IPS-15b (cell line): ENCODE data around the gene BLOC1S2.

Experiments used
- H3K27me3 ChIP-seq: one replicate; pipeline ENCODE4 v1.6.1; 2013; ENCODE audit warnings: low read length; ENCODE audit not compliant: control insufficient read depth, insufficient read depth
- H3K36me3 ChIP-seq: one replicate; pipeline ENCODE4 v1.6.1; 2013; ENCODE audit warnings: low read length; ENCODE audit not compliant: control insufficient read depth, insufficient read depth
- H3K4me1 ChIP-seq: one replicate; pipeline ENCODE4 v1.6.1; 2013; ENCODE audit warnings: mild to moderate bottlenecking, low read length; ENCODE audit not compliant: control insufficient read depth, insufficient read depth
- H3K4me3 ChIP-seq: one replicate; pipeline ENCODE4 v1.5.1; 2013; ENCODE audit warnings: low read depth, low read length
- H3K9ac ChIP-seq: one replicate; pipeline ENCODE4 v1.6.1; 2013; ENCODE audit warnings: low read depth, mild to moderate bottlenecking, low read length
- H3K9me3 ChIP-seq: one replicate; pipeline ENCODE4 v1.6.1; 2013; ENCODE audit warnings: mild to moderate bottlenecking, low read length; ENCODE audit not compliant: control insufficient read depth, insufficient read depth

The BLOC1S2 gene

GRCh38 chr10:100286051-100287033, at the start of gene BLOC1S2:
Gene BLOC1S2, minus strand, starts transcription at chr10:100286680. Its CDS starts 21 bp downstream, at chr10:100286659.
- Histone ChIP-seq H3K36me3 (peaks cover 4% of the 10 kb centered on the region), H3K4me3 (peak within 1 kb of the TSS; percentile 98), H3K4me1 (no peaks in the 10 kb centered on the region), H3K27me3 (no peaks in the 10 kb centered on the region), H3K9ac (peak within 1 kb of the TSS; percentile 96), H3K9me3 (no peaks in the 10 kb centered on the region)

GRCh38 chr10:100334762-100335161, 48.3 kb upstream of the BLOC1S2 start:
- Histone ChIP-seq H3K4me1 (no peaks in the 10 kb centered on the region), H3K9ac (no peak overlapping the region), H3K9me3 (no peaks in the 10 kb centered on the region), H3K4me3 (no peak overlapping the region), H3K36me3 (no peaks in the 10 kb centered on the region), H3K27me3 (peaks cover 2% of the 10 kb centered on the region)

- H3K27me3 ChIP-seq, result peaks cover 5% of the 10 kb centered on the region
- no peak overlapping the region for H3K9ac ChIP-seq
- no peaks in the 10 kb centered on the region for H3K9me3 ChIP-seq
- H3K4me1 ChIP-seq, result no peaks in the 10 kb centered on the region
- H3K36me3 ChIP-seq, result no peaks in the 10 kb centered on the region
- H3K4me3 ChIP-seq, result no peak overlapping the region
Observed at GRCh38 chr10:100333661-100334440, 47.4 kb upstream of the BLOC1S2 start.

GRCh38 chr10:100333106-100333505, 46.6 kb upstream of the BLOC1S2 start:
- Histone ChIP-seq H3K4me1 (no peaks in the 10 kb centered on the region), H3K4me3 (no peak overlapping the region), H3K36me3 (no peaks in the 10 kb centered on the region), H3K9me3 (no peaks in the 10 kb centered on the region), H3K27me3 (peaks cover 5% of the 10 kb centered on the region), H3K9ac (no peak overlapping the region)

- no peaks in the 10 kb centered on the region for H3K9me3 ChIP-seq
- H3K27me3 ChIP-seq, result peaks cover 11% of the 10 kb centered on the region
- no peaks in the 10 kb centered on the region for H3K4me1 ChIP-seq
- H3K4me3 ChIP-seq, result no peak within 1 kb of the TSS
- no peak within 1 kb of the TSS for H3K9ac ChIP-seq
- H3K36me3 ChIP-seq, result no peaks in the 10 kb centered on the region
Observed at GRCh38 chr10:100330079-100330478, 43.6 kb upstream of the BLOC1S2 start, which contains the start of gene PKD2L1. Gene PKD2L1, minus strand, starts transcription at chr10:100330228. Its CDS starts 125 bp downstream, at chr10:100330103.

GRCh38 chr10:100328198-100328597, 41.7 kb upstream of the BLOC1S2 start:
- no peaks in the 10 kb centered on the region for H3K9me3 ChIP-seq
- peaks cover 11% of the 10 kb centered on the region for H3K27me3 ChIP-seq
- H3K9ac ChIP-seq, result no peak overlapping the region
- H3K36me3 ChIP-seq, result no peaks in the 10 kb centered on the region
- H3K4me1 ChIP-seq, result no peaks in the 10 kb centered on the region
- H3K4me3 ChIP-seq, result no peak overlapping the region

- Histone ChIP-seq H3K4me1 (no peaks in the 10 kb centered on the region), H3K9ac (no peak overlapping the region), H3K9me3 (no peaks in the 10 kb centered on the region), H3K36me3 (no peaks in the 10 kb centered on the region), H3K4me3 (no peak overlapping the region), H3K27me3 (peaks cover 11% of the 10 kb centered on the region)
Observed at GRCh38 chr10:100327718-100328009, 41.2 kb upstream of the BLOC1S2 start.

- H3K4me1 ChIP-seq, result no peaks in the 10 kb centered on the region
- no peaks in the 10 kb centered on the region for H3K36me3 ChIP-seq
- peaks cover 11% of the 10 kb centered on the region for H3K27me3 ChIP-seq
- H3K9ac ChIP-seq, result no peak overlapping the region
- no peak overlapping the region for H3K4me3 ChIP-seq
- H3K9me3 ChIP-seq, result no peaks in the 10 kb centered on the region
Observed at GRCh38 chr10:100327007-100327717, 40.7 kb upstream of the BLOC1S2 start.

- no peaks in the 10 kb centered on the region for H3K4me1 ChIP-seq
- H3K9me3 ChIP-seq, result no peaks in the 10 kb centered on the region
- peaks cover 9% of the 10 kb centered on the region for H3K27me3 ChIP-seq
- no peaks in the 10 kb centered on the region for H3K36me3 ChIP-seq
- no peak overlapping the region for H3K9ac ChIP-seq
- H3K4me3 ChIP-seq, result no peak overlapping the region
Observed at GRCh38 chr10:100325158-100325557, 38.7 kb upstream of the BLOC1S2 start.

GRCh38 chr10:100319707-100320402, 33.4 kb upstream of the BLOC1S2 start:
- H3K9ac ChIP-seq, result no peak overlapping the region
- no peaks in the 10 kb centered on the region for H3K36me3 ChIP-seq
- no peak overlapping the region for H3K4me3 ChIP-seq
- H3K27me3 ChIP-seq, result no peaks in the 10 kb centered on the region
- H3K9me3 ChIP-seq, result no peaks in the 10 kb centered on the region
- H3K4me1 ChIP-seq, result peaks cover 7% of the 10 kb centered on the region

GRCh38 chr10:100318207-100318606, 31.7 kb upstream of the BLOC1S2 start:
- no peak overlapping the region for H3K4me3 ChIP-seq
- H3K27me3 ChIP-seq, result peaks cover 2% of the 10 kb centered on the region
- peaks cover 7% of the 10 kb centered on the region for H3K4me1 ChIP-seq
- H3K9me3 ChIP-seq, result no peaks in the 10 kb centered on the region
- H3K9ac ChIP-seq, result no peak overlapping the region
- no peaks in the 10 kb centered on the region for H3K36me3 ChIP-seq
